Measurements from ENCODE around the gene VAV3.

The VAV3 gene

GRCh38 chr1:107622535-107622934 lies 342.4 kb downstream of the VAV3 start:
- no peak for TF ChIP-seq CTCF (IDR thresholded peaks at IDR 0.05; ENCODE audit: low read depth, low read length)
- H3K4me3 ChIP-seq (replicated peaks in 1 of 2; ENCODE audit: low read depth in 2 of 2, low read length in 2 of 2), result no peak overlapping the region
- DNase-seq (ENCODE audit: low read depth in 2 of 2), result no peak

DNA sequence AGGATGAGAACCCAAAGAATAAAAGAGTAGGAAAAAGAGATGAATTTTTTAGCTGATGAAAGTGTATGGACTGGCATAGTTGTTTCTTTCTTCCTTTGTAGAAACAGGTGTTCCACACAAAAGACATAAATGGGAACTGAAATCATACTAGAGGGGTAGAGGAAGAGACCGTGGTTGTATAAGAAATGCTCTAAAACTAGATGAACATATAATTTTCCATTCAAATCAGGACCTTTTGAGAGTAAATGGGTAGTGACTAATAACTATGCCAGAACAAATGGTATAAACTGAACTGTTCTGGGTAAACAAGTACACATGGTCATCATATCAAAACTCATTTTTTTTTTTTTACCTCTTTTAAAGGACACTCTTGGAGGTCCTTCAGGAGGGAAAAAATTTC lies 344.2 kb downstream of the VAV3 start:
- TF ChIP-seq CTCF (IDR thresholded peaks at IDR 0.05; ENCODE audit: low read depth, low read length), result no peak

GRCh38 chr1:107618539-107618938 lies 346.4 kb downstream of the VAV3 start:
- DNase-seq (ENCODE audit: low read depth in 2 of 2), result no peak
- H3K4me3 ChIP-seq (replicated peaks in 1 of 2; ENCODE audit: low read depth in 2 of 2, low read length in 2 of 2), result no peak overlapping the region
- no peak for TF ChIP-seq CTCF (IDR thresholded peaks at IDR 0.05; ENCODE audit: low read depth, low read length)

More for the DNA sequence above, 344.2 kb downstream of the VAV3 start:
- no peak overlapping the region for H3K4me3 ChIP-seq (replicated peaks in 1 of 2; ENCODE audit: low read depth in 2 of 2, low read length in 2 of 2)
- no peak for DNase-seq (ENCODE audit: low read depth in 2 of 2)

DNA sequence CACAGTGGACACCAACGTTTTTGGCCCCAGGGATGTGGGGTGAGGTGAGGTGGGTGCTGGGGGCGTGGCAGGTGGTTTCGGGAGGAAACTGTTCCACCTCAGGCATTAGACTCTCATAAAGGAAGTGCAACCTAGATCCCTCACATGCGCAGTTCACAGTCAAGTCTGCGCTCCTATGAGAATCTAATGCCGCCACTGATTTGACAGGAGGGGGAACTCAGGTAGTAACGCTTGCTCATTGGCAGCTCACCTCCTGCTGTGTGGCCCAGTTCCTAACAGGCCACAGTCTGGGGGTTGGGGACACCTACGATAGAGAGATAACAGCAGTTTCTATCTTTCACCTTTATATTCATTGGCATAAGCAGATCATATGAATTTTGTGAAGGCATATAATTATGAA lies 347.1 kb downstream of the VAV3 start:
- TF ChIP-seq CTCF (IDR thresholded peaks at IDR 0.05; ENCODE audit: low read depth, low read length), result no peak
- no peak for DNase-seq (ENCODE audit: low read depth in 2 of 2)
- no peak overlapping the region for H3K4me3 ChIP-seq (replicated peaks in 1 of 2; ENCODE audit: low read depth in 2 of 2, low read length in 2 of 2)

- H3K4me3 ChIP-seq (replicated peaks in 1 of 2; ENCODE audit: low read depth in 2 of 2, low read length in 2 of 2), result no peak overlapping the region
- DNase-seq (ENCODE audit: low read depth in 2 of 2), result no peak
- TF ChIP-seq CTCF (IDR thresholded peaks at IDR 0.05; ENCODE audit: low read depth, low read length), result no peak
These were observed 347.5 kb downstream of the VAV3 start for GRCh38 chr1:107617456-107617855.

DNA sequence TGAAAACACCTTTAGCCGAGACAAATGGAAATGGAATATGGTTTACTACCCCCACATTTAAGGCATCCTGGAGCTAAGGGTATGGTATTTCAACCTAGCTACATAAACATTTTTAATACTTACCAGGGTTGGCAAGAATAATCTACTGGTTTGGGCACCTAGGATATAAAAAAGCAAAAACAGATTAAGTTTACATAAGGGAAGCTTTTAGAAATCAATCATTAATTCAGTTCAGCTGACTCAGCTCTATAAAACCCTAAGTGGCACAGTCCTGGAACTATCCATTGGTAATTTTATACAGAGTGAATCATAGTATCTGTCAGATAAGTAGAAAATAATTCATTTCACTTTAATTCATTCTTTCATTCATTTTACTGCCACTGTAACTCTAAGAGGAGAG lies 355.2 kb downstream of the VAV3 start:
- no peak for TF ChIP-seq CTCF (IDR thresholded peaks at IDR 0.05; ENCODE audit: low read depth, low read length)
- no peak overlapping the region for H3K4me3 ChIP-seq (replicated peaks in 1 of 2; ENCODE audit: low read depth in 2 of 2, low read length in 2 of 2)

GRCh38 chr1:107604825-107605224 lies 360.2 kb downstream of the VAV3 start:
- DNase-seq (ENCODE audit: low read depth in 2 of 2), result no peak
- no peak for TF ChIP-seq CTCF (IDR thresholded peaks at IDR 0.05; ENCODE audit: low read depth, low read length)
- no peak overlapping the region for H3K4me3 ChIP-seq (replicated peaks in 1 of 2; ENCODE audit: low read depth in 2 of 2, low read length in 2 of 2)

More for the DNA sequence above, 355.2 kb downstream of the VAV3 start:
- DNase-seq (ENCODE audit: low read depth in 2 of 2), result no peak
